ENCODE measurements around the gene DUSP11. TPM values are rescaled to one million over a fixed set of nuclear protein-coding genes. Genes with fewer than 3 reads are reported as not detected.

The DUSP11 gene
- total and polyA plus RNA-seq, 9 of the 15 experiments (the other 6 are each of a cell fraction or from before 2014, with no cell fraction given) = 20.7 to 79.8 (median 29.3) TPM

- 0 out of 4 replicates have a peak, but pooled peaks of 1 of the 2 experiments have one; percentile 40 for TF ChIP-seq UBTF (IDR thresholded peaks at IDR 0.05; ENCODE audit: borderline replicate concordance in 1 of 2, low read depth in 2 of 2, low read length in 2 of 2)
- TF ChIP-seq GABPB2 (CRISPR knock-in tag; conservative IDR thresholded peaks at IDR 0.05) = no peak
- TF ChIP-seq KAT2B (IDR thresholded peaks at IDR 0.05; ENCODE audit: low read depth, low read length) = no peak
- no peak for TF ChIP-seq ZNF79 (CRISPR knock-in tag; IDR thresholded peaks at IDR 0.05; ENCODE audit: low read depth)
- peak; percentile 80 to 88 for TF ChIP-seq MNT (conservative IDR thresholded peaks at IDR 0.05)
- no peak for TF ChIP-seq ZNF518B (CRISPR knock-in tag; IDR thresholded peaks at IDR 0.05)
- no peak for TF ChIP-seq GATA2 (CRISPR knock-in tag; IDR thresholded peaks at IDR 0.05)
- no peak for TF ChIP-seq NBN (IDR thresholded peaks at IDR 0.05; ENCODE audit: low read depth)
- no peak for TF ChIP-seq BRF1 (IDR thresholded peaks at IDR 0.05; ENCODE audit: borderline replicate concordance, extremely low read depth, insufficient read length)
- TF ChIP-seq FOS (IDR thresholded peaks at IDR 0.05; ENCODE audit: extremely low read depth, insufficient read length) = peak; percentile 15
- peak; percentile 89 for TF ChIP-seq TAF1 (IDR thresholded peaks at IDR 0.05; ENCODE audit: control insufficient read depth, extremely low read depth, insufficient read depth, low read length, severe bottlenecking)
- 0 out of 2 replicates have a peak, but pooled peaks have one; percentile 31 for TF ChIP-seq ZFPM2 (CRISPR knock-in tag; IDR thresholded peaks at IDR 0.05)
- TF ChIP-seq TEAD2 (tag; IDR thresholded peaks at IDR 0.05) = no peak
- TF ChIP-seq, protein P1, sequence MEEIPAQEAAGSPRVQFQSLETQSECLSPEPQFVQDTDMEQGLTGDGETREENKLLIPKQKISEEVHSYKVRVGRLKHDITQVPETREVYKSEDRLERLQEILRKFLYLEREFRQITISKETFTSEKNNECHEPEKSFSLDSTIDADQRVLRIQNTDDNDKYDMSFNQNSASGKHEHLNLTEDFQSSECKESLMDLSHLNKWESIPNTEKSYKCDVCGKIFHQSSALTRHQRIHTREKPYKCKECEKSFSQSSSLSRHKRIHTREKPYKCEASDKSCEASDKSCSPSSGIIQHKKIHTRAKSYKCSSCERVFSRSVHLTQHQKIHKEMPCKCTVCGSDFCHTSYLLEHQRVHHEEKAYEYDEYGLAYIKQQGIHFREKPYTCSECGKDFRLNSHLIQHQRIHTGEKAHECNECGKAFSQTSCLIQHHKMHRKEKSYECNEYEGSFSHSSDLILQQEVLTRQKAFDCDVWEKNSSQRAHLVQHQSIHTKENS (CRISPR knock-in tag; IDR thresholded peaks at IDR 0.05) = no peak
- TF ChIP-seq LCOR (CRISPR knock-in tag; IDR thresholded peaks at IDR 0.05) = peak; percentile 91
- peak; percentile 80 for TF ChIP-seq ZNF766 (CRISPR knock-in tag; conservative IDR thresholded peaks at IDR 0.05)
- no peak for TF ChIP-seq FOXJ2 (tag; IDR thresholded peaks at IDR 0.05)
- TF ChIP-seq BDP1 (IDR thresholded peaks at IDR 0.05; ENCODE audit: insufficient read depth, insufficient read length) = no peak
These were observed 42.8 kb downstream of the DUSP11 start, which contains the start of gene TPRKB (continued) for GRCh38 chr2:73736855-73737779.
